Stomach (tissue), 9 donors: Measurements from ENCODE around the gene WIPI1. TPM values are rescaled to one million over a fixed set of nuclear protein-coding genes. Genes with fewer than 3 reads are reported as not detected.

Experiments used
- DNase-seq, 2 donors: peaks; one replicate each; pipeline versions ENCODE4 v3.0.0 to v3.0.0-alpha.2; 2013 to 2019
- H3K27ac ChIP-seq, 5 donors: fragments of 200-600 bp in 4 of 5; sonication (generic) in 4 of 5; one replicate each; pipeline ENCODE4 v1.5.1; 2013 to 2019; ENCODE audit warnings: mild to moderate bottlenecking in 1 of 5, moderate library complexity in 1 of 5
- H3K27me3 ChIP-seq, 3 donors: fragments of 200-600 bp; sonication (generic); one replicate each; pipeline ENCODE4 v1.5.1; 2017 to 2019; ENCODE audit warnings: mixed run types in 1 of 3
- H3K36me3 ChIP-seq, 4 donors: fragments of 200-600 bp; sonication (generic); 1 replicate in 3 of 4; 2 replicates in 1 of 4; pipeline ENCODE4 v1.5.1; 2016 to 2019
- H3K4me1 ChIP-seq, 4 donors: fragments of 200-600 bp; sonication (generic); one replicate each; pipeline ENCODE4 v1.5.1; 2016 to 2019
- H3K4me3 ChIP-seq, 4 donors: fragments of 200-600 bp; sonication (generic) in 3 of 4; one replicate each; pipeline ENCODE4 v1.5.1; 2016 to 2019; ENCODE audit warnings: mild to moderate bottlenecking in 1 of 4
- H3K9me3 ChIP-seq, 4 donors: fragments of 200-600 bp; sonication (generic); one replicate each; pipeline ENCODE4 v1.5.1; 2016 to 2019
- CTCF ChIP-seq, 7 experiments: fragments of 450-650 bp in 4 of 7; fragments of 200-600 bp in 3 of 7; sonication (generic) in 3 of 7; IDR thresholded peaks; one replicate each; pipeline ENCODE4 v1.5.1; 2016 to 2019; ENCODE audit warnings: antibody characterized with exemption in 7 of 7, control low read depth in 2 of 7, mild to moderate bottlenecking in 1 of 7
- EP300 ChIP-seq: sonication (generic); formaldehyde crosslinking; IDR thresholded peaks from one replicate; pipeline ENCODE4 v1.6.1; 2017; ENCODE audit warnings: antibody characterized with exemption
- POLR2A ChIP-seq, 4 donors: fragments of 450-650 bp; IDR thresholded peaks; one replicate each; pipeline ENCODE4 v1.6.1; 2016; ENCODE audit warnings: antibody characterized with exemption in 4 of 4, control low read depth in 2 of 4, mild to moderate bottlenecking in 1 of 4, moderate library complexity in 1 of 4
- POLR2AphosphoS5 ChIP-seq, 3 donors: sonication (generic); formaldehyde crosslinking; IDR thresholded peaks; one replicate each; pipeline ENCODE4 v1.6.1; 2016; ENCODE audit warnings: antibody characterized with exemption in 3 of 3
- WGBS, 5 donors: extraction: QIAGEN DNeasy Blood & Tissue Kit in 3 of 5; methylation state at CpG; one replicate each; pipeline versions ENCODE4 v1.1.5 to v1.1.7; 2013 to 2018; 5-methylcytosine and 5-hydroxymethylcytosine counted together
- intact Hi-C: fragments of 100-400 bp; cut with DNase I; formaldehyde crosslinking; loops from one replicate; pipeline ENCODE4 v1.15.1; 2023; ENCODE audit warnings: low total_unique reads
- polyA plus RNA-seq, 3 donors: library from polyadenylated mRNA; stranded (reverse); fragments of 200-250 nt; gene quantifications; one replicate each; pipeline ENCODE4 v1.2.3, GENCODE V29; 2013
- total RNA-seq, 5 donors: library from RNA; depleted of rRNA; stranded (reverse); fragments of >200 nt; gene quantifications; one replicate each; pipeline versions ENCODE4 v1.1.0 to v1.2.3, GENCODE V29; 2014 to 2016
- donor health status: healthy with polysubstance abuse.
- donor health status: Bipolar disorder and iron deficiency.
- donor health status: healthy.

Gene WIPI1
- total and polyA plus RNA-seq, 8 donors = 8.2 to 99.1 (median 43.2) TPM

- Histone ChIP-seq H3K4me1 (peaks cover 5 to 14% (median 7%) of the 10 kb centered on the region in 4 donors), H3K9me3 (peaks cover 0 to 23% (median 8%) of the 10 kb centered on the region in 4 donors), H3K36me3 (no peaks in the 10 kb centered on the region), H3K27ac (no peak overlapping the region), H3K4me3 (no peak overlapping the region), H3K27me3 (no peaks in the 10 kb centered on the region)
- TF ChIP-seq CTCF (IDR thresholded peaks at IDR 0.05) (no peak), POLR2AphosphoS5 (IDR thresholded peaks at IDR 0.05) (no peak), EP300 (no peak), POLR2A (IDR thresholded peaks at IDR 0.05) (no peak)
- DNase-seq = no peak
- WGBS, 5 donors = 91 to 95% (median 92%) methylated on average over 1 of the region's 1 CpG
- intact Hi-C loops = no loop called here
These were observed 54.2 kb downstream of the WIPI1 start for GRCh38 chr17:68403122-68403521.

- 91 to 95% (median 94%) methylated on average over 7 of the region's 7 CpGs for WGBS, 5 donors
- no peak for TF ChIP-seq POLR2A (IDR thresholded peaks at IDR 0.05)
- TF ChIP-seq POLR2AphosphoS5 (IDR thresholded peaks at IDR 0.05) = no peak
- TF ChIP-seq EP300 = no peak
- TF ChIP-seq CTCF (IDR thresholded peaks at IDR 0.05) = no peak
- no peaks in the 10 kb centered on the region for H3K27me3 ChIP-seq
These were observed 56.0 kb downstream of the WIPI1 start for GRCh38 chr17:68401288-68401687.

GRCh38 chr17:68400404-68400735, 56.9 kb downstream of the WIPI1 start:
- Histone ChIP-seq H3K9me3 (peaks cover 0 to 6% (median 2%) of the 10 kb centered on the region in 4 donors), H3K27me3 (no peaks in the 10 kb centered on the region), H3K4me1 (peaks cover 5 to 14% (median 7%) of the 10 kb centered on the region in 4 donors), H3K27ac (no peak overlapping the region), H3K36me3 (peaks cover 0 to 2% (median under 1%) of the 10 kb centered on the region in 4 donors), H3K4me3 (no peak overlapping the region)
- no peak for DNase-seq
- TF ChIP-seq CTCF (IDR thresholded peaks at IDR 0.05) (no peak), POLR2A (IDR thresholded peaks at IDR 0.05) (no peak), POLR2AphosphoS5 (IDR thresholded peaks at IDR 0.05) (no peak), EP300 (no peak)
- intact Hi-C loops = no loop called here
- 85 to 93% (median 88%) methylated on average over 4 of the region's 4 CpGs for WGBS, 5 donors

More at GRCh38 chr17:68401288-68401687, 56.0 kb downstream of the WIPI1 start:
- intact Hi-C loops = no loop called here
- H3K27ac ChIP-seq = no peak overlapping the region
- peaks cover 0 to 13% (median 4%) of the 10 kb centered on the region in 4 donors for H3K9me3 ChIP-seq
- DNase-seq = no peak
- no peak overlapping the region for H3K4me3 ChIP-seq
- H3K36me3 ChIP-seq = no peaks in the 10 kb centered on the region
- peaks cover 5 to 14% (median 7%) of the 10 kb centered on the region in 4 donors for H3K4me1 ChIP-seq

DNA sequence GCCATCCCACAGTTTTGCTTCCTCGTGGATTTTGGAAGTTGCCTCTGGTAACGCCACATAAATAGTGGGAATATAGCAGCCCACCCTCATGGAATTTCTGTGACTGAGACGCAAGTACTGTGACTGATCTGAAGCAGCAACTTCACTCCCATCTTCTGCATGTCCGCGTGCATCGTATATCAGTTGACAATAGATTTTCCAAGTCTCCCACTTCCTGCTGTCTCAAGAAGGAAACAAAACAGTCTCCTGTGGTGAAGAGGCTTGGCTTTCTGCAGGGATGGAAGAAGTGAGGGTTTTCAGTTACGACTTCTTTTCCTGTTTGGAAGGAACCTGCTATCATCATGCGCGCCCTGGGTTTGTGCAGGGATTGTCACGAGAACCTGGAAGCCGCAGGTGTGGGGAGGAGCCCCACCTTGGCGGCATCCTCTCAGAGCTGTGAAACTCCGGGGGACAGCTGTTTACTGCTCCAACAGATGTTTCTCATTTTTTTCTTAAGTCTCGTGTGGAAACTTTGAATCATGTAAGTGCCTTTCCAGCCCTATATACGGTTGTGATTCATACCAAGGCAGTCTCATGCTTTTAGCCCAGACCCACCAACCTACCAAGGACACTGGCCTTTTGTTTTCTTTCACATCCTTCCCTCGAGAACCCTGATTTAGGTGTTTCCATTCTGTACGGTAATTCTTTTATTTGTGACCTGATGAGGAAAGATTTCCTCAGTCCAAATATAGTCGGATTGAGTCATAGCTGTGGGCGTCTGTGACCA, 57.5 kb downstream of the WIPI1 start:
- H3K27ac ChIP-seq = no peak overlapping the region
- DNase-seq = peak in 1 of 2 donors; percentile 44
- 56 to 70% (median 66%) methylated on average over 19 of the region's 19 CpGs for WGBS, 5 donors
- H3K36me3 ChIP-seq = peaks cover 0 to 8% (median 3%) of the 10 kb centered on the region in 4 donors
- intact Hi-C loops = loop anchor here (10.0 kb wide), 1 partner anchor 135 kb away; no protein-coding TSS in a partner anchor
- TF ChIP-seq CTCF (IDR thresholded peaks at IDR 0.05) (no peak), POLR2A (IDR thresholded peaks at IDR 0.05) (no peak), EP300 (no peak), POLR2AphosphoS5 (IDR thresholded peaks at IDR 0.05) (no peak)
- peaks cover 0 to 6% (median 5%) of the 10 kb centered on the region in 4 donors for H3K9me3 ChIP-seq
- no peaks in the 10 kb centered on the region for H3K27me3 ChIP-seq
- peaks cover 5 to 14% (median 7%) of the 10 kb centered on the region in 4 donors for H3K4me1 ChIP-seq
- no peak overlapping the region for H3K4me3 ChIP-seq
